CD14-positive monocyte (primary cell): Measurements from ENCODE around the gene WHRN. TPM values are rescaled to one million over a fixed set of nuclear protein-coding genes. Genes with fewer than 3 reads are reported as not detected.
A peak's percentile ranks its signal among the peaks of the same experiment; 100 is the strongest.

Source experiments
- DNase-seq, 3 donors: peaks; one replicate each; pipeline ENCODE4 v3.0.0-alpha.2; 2011 to 2022
- H2AFZ ChIP-seq: 2 replicates; pipeline ENCODE4 v1.6.0; 2012; ENCODE audit warnings: mild to moderate bottlenecking, low read depth, low read length, inconsistent platforms; ENCODE audit not compliant: insufficient read depth, poor library complexity, severe bottlenecking
- H3K27ac ChIP-seq, 2 donors: 1 replicate in 1 of 2; 2 replicates in 1 of 2; pipeline ENCODE4 v1.5.1; 2012 to 2013; ENCODE audit warnings: low read length in 2 of 2, control low read depth in 1 of 2, inconsistent platforms in 1 of 2, low read depth in 1 of 2, mild to moderate bottlenecking in 1 of 2
- H3K27me3 ChIP-seq, 2 donors: one replicate each; pipeline versions ENCODE4 v1.6.0 to v1.6.1; 2011 to 2013; ENCODE audit warnings: low read length in 2 of 2; ENCODE audit not compliant: control insufficient read depth in 2 of 2, insufficient read depth in 2 of 2
- H3K36me3 ChIP-seq, 2 donors: replicated peaks in 1 of 2; 1 replicate in 1 of 2; 2 replicates in 1 of 2; pipeline versions ENCODE4 v1.5.1 to v1.6.1; 2012 to 2013; ENCODE audit warnings: low read length in 2 of 2, control low read depth in 1 of 2, inconsistent platforms in 1 of 2, mild to moderate bottlenecking in 1 of 2; ENCODE audit not compliant: insufficient read depth in 2 of 2, control insufficient read depth in 1 of 2
- H3K4me1 ChIP-seq, 2 donors: 1 replicate in 1 of 2; 2 replicates in 1 of 2; pipeline versions ENCODE4 v1.5.1 to v1.6.1; 2012 to 2013; ENCODE audit warnings: low read length in 2 of 2, control low read depth in 1 of 2, inconsistent platforms in 1 of 2, mild to moderate bottlenecking in 1 of 2, moderate library complexity in 1 of 2; ENCODE audit not compliant: insufficient read depth in 2 of 2, control insufficient read depth in 1 of 2
- H3K4me2 ChIP-seq: replicated peaks from 2 replicates; pipeline ENCODE3; 2012; ENCODE audit warnings: low read length, moderate library complexity, mild to moderate bottlenecking; ENCODE audit not compliant: poor library complexity, severe bottlenecking; ENCODE audit errors: extremely low read depth
- H3K4me3 ChIP-seq, 3 experiments: fragments of 200-600 bp in 1 of 3; sonication (generic) in 1 of 3; replicated peaks in 1 of 3; 1 replicate in 2 of 3; 2 replicates in 1 of 3; pipeline ENCODE4 v1.5.1; 2011 to 2013; ENCODE audit warnings: low read length in 3 of 3, mild to moderate bottlenecking in 3 of 3, control low read depth in 2 of 3, low read depth in 2 of 3, inconsistent platforms in 1 of 3, moderate library complexity in 1 of 3
- H3K79me2 ChIP-seq: 2 replicates; pipeline ENCODE4 v1.6.0; 2012; ENCODE audit warnings: mild to moderate bottlenecking, control low read depth, inconsistent platforms, low read length, moderate library complexity; ENCODE audit not compliant: insufficient read depth
- H3K9ac ChIP-seq: 2 replicates; pipeline ENCODE4 v1.6.0; 2017; ENCODE audit warnings: low read length, mild to moderate bottlenecking; ENCODE audit not compliant: insufficient read depth, poor library complexity, severe bottlenecking
- H3K9me3 ChIP-seq, 2 donors: replicated peaks in 1 of 2; 1 replicate in 1 of 2; 2 replicates in 1 of 2; pipeline versions ENCODE4 v1.5.1 to v1.6.1; 2012 to 2013; ENCODE audit warnings: low read length in 2 of 2, control low read depth in 1 of 2; ENCODE audit not compliant: control insufficient read depth in 1 of 2, insufficient read depth in 1 of 2
- H4K20me1 ChIP-seq: 2 replicates; pipeline ENCODE4 v1.6.0; 2012; ENCODE audit warnings: mild to moderate bottlenecking, low read length, control low read depth, moderate library complexity; ENCODE audit not compliant: insufficient read depth
- H3K27ac Mint-ChIP-seq, 7 donors: one replicate each; pipeline ENCODE4 v1.8.0; 2020; ENCODE audit warnings: mild to moderate bottlenecking in 7 of 7, mixed read lengths in 7 of 7, moderate library complexity in 6 of 7, inconsistent platforms in 2 of 7
- H3K27me3 Mint-ChIP-seq, 3 donors: one replicate each; pipeline ENCODE4 v1.8.0; 2021 to 2022; ENCODE audit warnings: low read depth in 3 of 3, mild to moderate bottlenecking in 3 of 3, mixed read lengths in 3 of 3, moderate library complexity in 3 of 3, inconsistent platforms in 1 of 3
- H3K36me3 Mint-ChIP-seq, 2 donors: one replicate each; pipeline ENCODE4 v1.8.0; 2020; ENCODE audit warnings: mixed read lengths in 2 of 2, inconsistent platforms in 1 of 2, mild to moderate bottlenecking in 1 of 2
- H3K4me1 Mint-ChIP-seq: one replicate; pipeline ENCODE4 v1.8.0; 2020; ENCODE audit warnings: mild to moderate bottlenecking, mixed read lengths
- H3K4me3 Mint-ChIP-seq, 2 donors: one replicate each; pipeline ENCODE4 v1.8.0; 2020; ENCODE audit warnings: mild to moderate bottlenecking in 2 of 2, mixed read lengths in 2 of 2, moderate library complexity in 1 of 2
- H3K9me3 Mint-ChIP-seq, 7 donors: one replicate each; pipeline ENCODE4 v1.8.0; 2020 to 2022; ENCODE audit warnings: mixed read lengths in 7 of 7, mild to moderate bottlenecking in 6 of 7, moderate library complexity in 6 of 7, inconsistent platforms in 2 of 7
- CTCF ChIP-seq: fragments of 200-600 bp; IDR thresholded peaks from one replicate; pipeline ENCODE4 v1.8.0; 2022; ENCODE audit warnings: antibody characterized with exemption, mild to moderate bottlenecking
- WGBS: methylation state at CpG from one replicate; pipeline ENCODE4 v1.1.5; 2013; ENCODE audit warnings: missing lambda C conversion rate; ENCODE audit not compliant: insufficient coverage; 5-methylcytosine and 5-hydroxymethylcytosine counted together
- intact Hi-C, 2 donors: fragments of 100-400 bp; cut with micrococcal nuclease; formaldehyde crosslinking; loops; one replicate each; pipeline versions ENCODE4 v1.15.0 to v1.15.1; 2023
- polyA plus RNA-seq, 3 donors: library from polyadenylated mRNA; depleted of rRNA in 1 of 3; unstranded in 2 of 3; stranded (reverse) in 1 of 3; fragments of 300-500 nt in 2 of 3; fragments of >200 nt in 1 of 3; fragmentation: Illumina TruSeq in 2 of 3; gene quantifications; 1 replicate in 2 of 3; 2 replicates in 1 of 3; pipeline ENCODE4 v1.2.3, GENCODE V29; 2012 to 2021

WHRN gene
- polyA plus RNA-seq, 3 donors = 0.13 to 0.59 (median 0.30) TPM

GRCh38 chr9:114437401-114437893, 67.8 kb downstream of the WHRN start:
- H3K27ac Mint-ChIP-seq = no peak overlapping the region
- H3K9ac ChIP-seq = no peak overlapping the region
- H3K79me2 ChIP-seq = no peaks in the 10 kb centered on the region
- no peaks in the 10 kb centered on the region for H3K36me3 ChIP-seq
- H3K36me3 Mint-ChIP-seq = no peaks in the 10 kb centered on the region
- intact Hi-C loops = loop anchor here in 1 of 2 donors (10.0 kb wide), 1 partner anchor 217 kb away; the partner anchor contains the start of gene TEX53
- no peak overlapping the region for H2AFZ ChIP-seq
- H3K4me3 ChIP-seq = no peak overlapping the region
- no peaks in the 10 kb centered on the region for H3K9me3 ChIP-seq
- no peaks in the 10 kb centered on the region for H3K4me1 Mint-ChIP-seq
- no peaks in the 10 kb centered on the region for H4K20me1 ChIP-seq
- no peaks in the 10 kb centered on the region for H3K27me3 ChIP-seq
- 100% methylated on average over 2 of the region's 2 CpGs for WGBS
- TF ChIP-seq CTCF = no peak
- no peak overlapping the region for H3K27ac ChIP-seq
- no peak overlapping the region for H3K4me2 ChIP-seq
- DNase-seq = no peak
- H3K27me3 Mint-ChIP-seq = no peaks in the 10 kb centered on the region
- H3K9me3 Mint-ChIP-seq = no peaks in the 10 kb centered on the region
- H3K4me3 Mint-ChIP-seq = no peak overlapping the region
- H3K4me1 ChIP-seq = no peaks in the 10 kb centered on the region

- Histone ChIP-seq H3K4me3 (no peak overlapping the region), H3K9ac (no peak overlapping the region), H3K79me2 (no peaks in the 10 kb centered on the region), H3K36me3 (no peaks in the 10 kb centered on the region), H3K4me2 (no peak overlapping the region), H3K9me3 (no peaks in the 10 kb centered on the region), H3K27me3 (no peaks in the 10 kb centered on the region), H2AFZ (no peak overlapping the region), H4K20me1 (no peaks in the 10 kb centered on the region), H3K27ac (no peak overlapping the region), H3K4me1 (no peaks in the 10 kb centered on the region)
- 59% methylated on average over 9 of the region's 9 CpGs for WGBS
- Mint-ChIP-seq H3K4me3 (no peak overlapping the region), H3K9me3 (no peaks in the 10 kb centered on the region), H3K36me3 (no peaks in the 10 kb centered on the region), H3K27me3 (peaks cover 0 to 2% (median 0%) of the 10 kb centered on the region in 3 donors), H3K4me1 (no peaks in the 10 kb centered on the region), H3K27ac (no peak overlapping the region)
- peak in 1 of 3 donors; percentile 25 for DNase-seq
- intact Hi-C loops = loop anchor here in 1 of 2 donors (10.0 kb wide), 1 partner anchor 220 kb away; the partner anchor contains the start of gene TEX53
- peak; percentile 34 for TF ChIP-seq CTCF
Measured at GRCh38 chr9:114434878-114435311, 70.4 kb downstream of the WHRN start.
